ENCODE data around the gene PFDN1. TPM values are rescaled to one million over a fixed set of nuclear protein-coding genes. Genes with fewer than 3 reads are reported as not detected.

PFDN1 gene
- polyA plus RNA-seq, 1 donor from 2014 or later, result 147 TPM

- H3K27ac ChIP-seq (ENCODE audit: low read length), result no peak overlapping the region
- TF ChIP-seq POLR2AphosphoS5 (IDR thresholded peaks at IDR 0.05) (no peak), SMC3 (conservative IDR thresholded peaks at IDR 0.05; ENCODE audit: poor library complexity) (no peak), EZH2 (IDR thresholded peaks at IDR 0.05; ENCODE audit: borderline replicate concordance, insufficient read depth, low read length, poor library complexity, severe bottlenecking) (no peak), CTCF (IDR thresholded peaks at IDR 0.05; ENCODE audit: poor library complexity, severe bottlenecking) (no peak)
- H3K9me3 ChIP-seq (ENCODE audit: low read length), result no peaks in the 10 kb centered on the region
- no peaks in the 10 kb centered on the region for H3K27me3 ChIP-seq (ENCODE audit: insufficient read depth, low read depth, low read length)
- no peak overlapping the region for H2AFZ ChIP-seq (ENCODE audit: low read depth, low read length)
- H3K9me2 ChIP-seq (ENCODE audit: insufficient read depth, low read length), result no peaks in the 10 kb centered on the region
- H3F3A ChIP-seq (ENCODE audit: insufficient read depth, low read length, poor library complexity, severe bottlenecking), result no peaks in the 10 kb centered on the region
- no peaks in the 10 kb centered on the region for H4K20me1 ChIP-seq (ENCODE audit: insufficient read depth)
- no peak overlapping the region for H3K4me2 ChIP-seq (ENCODE audit: low read length)
- H3K4me3 ChIP-seq (ENCODE audit: low read length), result no peak overlapping the region
- H3K79me2 ChIP-seq (replicated peaks; ENCODE audit: insufficient read depth, low read length), result peaks cover 73% of the 10 kb centered on the region
- no peak overlapping the region for H3K9ac ChIP-seq (ENCODE audit: low read length)
- H3K36me3 ChIP-seq (ENCODE audit: insufficient read depth, low read length), result peaks cover 6% of the 10 kb centered on the region
Measured at GRCh38 chr5:140294753-140295152, 8.1 kb downstream of the PFDN1 start.

- Histone ChIP-seq H3K4me2 (ENCODE audit: low read length) (no peak overlapping the region), H2AFZ (ENCODE audit: low read depth, low read length) (no peak overlapping the region), H3K27me3 (ENCODE audit: insufficient read depth, low read depth, low read length) (no peaks in the 10 kb centered on the region), H3K4me3 (ENCODE audit: low read length) (no peak overlapping the region), H3K27ac (ENCODE audit: low read length) (no peak overlapping the region), H3K9ac (ENCODE audit: low read length) (no peak overlapping the region), H3K9me3 (ENCODE audit: low read length) (no peaks in the 10 kb centered on the region), H3K36me3 (ENCODE audit: insufficient read depth, low read length) (peaks cover 6% of the 10 kb centered on the region), H3K79me2 (replicated peaks; ENCODE audit: insufficient read depth, low read length) (peaks cover 77% of the 10 kb centered on the region), H3F3A (ENCODE audit: insufficient read depth, low read length, poor library complexity, severe bottlenecking) (no peaks in the 10 kb centered on the region), H4K20me1 (ENCODE audit: insufficient read depth) (no peaks in the 10 kb centered on the region), H3K9me2 (ENCODE audit: insufficient read depth, low read length) (no peaks in the 10 kb centered on the region)
- TF ChIP-seq REST (IDR thresholded peaks at IDR 0.05; ENCODE audit: borderline replicate concordance) (no peak), TAF1 (IDR thresholded peaks at IDR 0.05; ENCODE audit: low read depth) (no peak), EZH2 (IDR thresholded peaks at IDR 0.05; ENCODE audit: borderline replicate concordance, insufficient read depth, low read length, poor library complexity, severe bottlenecking) (no peak), SMC3 (conservative IDR thresholded peaks at IDR 0.05; ENCODE audit: poor library complexity) (no peak), CTCF (IDR thresholded peaks at IDR 0.05; ENCODE audit: poor library complexity, severe bottlenecking) (no peak), EP300 (conservative IDR thresholded peaks at IDR 0.05; ENCODE audit: poor library complexity, severe bottlenecking) (no peak), MXI1 (conservative IDR thresholded peaks at IDR 0.05; ENCODE audit: poor library complexity, severe bottlenecking) (no peak), RAD21 (conservative IDR thresholded peaks at IDR 0.05) (no peak), POLR2AphosphoS5 (IDR thresholded peaks at IDR 0.05) (no peak)
Measured at GRCh38 chr5:140293849-140294100, 9.1 kb downstream of the PFDN1 start.
